ENCODE results near the gene VPS37C. TPM values are rescaled to one million over a fixed set of nuclear protein-coding genes. Genes with fewer than 3 reads are reported as not detected.
"Not testable (repeated sequence)": the region's sequence is repeated elsewhere in the genome, so short reads cannot be mapped to it uniquely, and the experiment has no call there.

The VPS37C gene
- total RNA-seq, 1 donor from 2014 or later: 28.1 TPM

GRCh38 chr11:61181489-61181888 lies 20.3 kb upstream of the VPS37C start:
- Mint-ChIP-seq H3K4me1 (ENCODE audit: low read depth) (no peaks in the 10 kb centered on the region), H3K4me3 (ENCODE audit: low read depth) (no peak overlapping the region), H3K27ac (no peak overlapping the region), H3K36me3 (ENCODE audit: insufficient read depth) (no peaks in the 10 kb centered on the region), H3K9me3 (ENCODE audit: low read depth) (no peaks in the 10 kb centered on the region), H3K27me3 (no peaks in the 10 kb centered on the region)
- DNase-seq (ENCODE audit: low spot score, unreplicated experiment): no peak
- no peak for TF ChIP-seq CTCF (IDR thresholded peaks at IDR 0.05; ENCODE audit: unreplicated experiment)

- not testable (repeated sequence) for DNase-seq (ENCODE audit: low spot score, unreplicated experiment); H3K36me3 Mint-ChIP-seq (ENCODE audit: insufficient read depth); H3K9me3 Mint-ChIP-seq (ENCODE audit: low read depth); H3K4me3 Mint-ChIP-seq (ENCODE audit: low read depth); H3K4me1 Mint-ChIP-seq (ENCODE audit: low read depth); H3K27ac Mint-ChIP-seq; H3K27me3 Mint-ChIP-seq
Measured at GRCh38 chr11:61180205-61180604, 19.0 kb upstream of the VPS37C start.

- H3K4me3 Mint-ChIP-seq (ENCODE audit: low read depth): no peak overlapping the region
- peak overlapping the region; percentile 35 for H3K27ac Mint-ChIP-seq
- no peaks in the 10 kb centered on the region for H3K4me1 Mint-ChIP-seq (ENCODE audit: low read depth)
- no peaks in the 10 kb centered on the region for H3K9me3 Mint-ChIP-seq (ENCODE audit: low read depth)
- no peak for DNase-seq (ENCODE audit: low spot score, unreplicated experiment)
- TF ChIP-seq CTCF (IDR thresholded peaks at IDR 0.05; ENCODE audit: unreplicated experiment): no peak
- peaks cover 17% of the 10 kb centered on the region for H3K27me3 Mint-ChIP-seq
- no peaks in the 10 kb centered on the region for H3K36me3 Mint-ChIP-seq (ENCODE audit: insufficient read depth)
Measured at GRCh38 chr11:61176446-61176845, 15.2 kb upstream of the VPS37C start.

- H3K4me3 Mint-ChIP-seq (ENCODE audit: low read depth): no peak overlapping the region
- no peaks in the 10 kb centered on the region for H3K4me1 Mint-ChIP-seq (ENCODE audit: low read depth)
- DNase-seq (ENCODE audit: low spot score, unreplicated experiment): no peak
- H3K27ac Mint-ChIP-seq: no peak overlapping the region
- TF ChIP-seq CTCF (IDR thresholded peaks at IDR 0.05; ENCODE audit: unreplicated experiment): no peak
- H3K9me3 Mint-ChIP-seq (ENCODE audit: low read depth): no peaks in the 10 kb centered on the region
- no peaks in the 10 kb centered on the region for H3K36me3 Mint-ChIP-seq (ENCODE audit: insufficient read depth)
- H3K27me3 Mint-ChIP-seq: peaks cover 17% of the 10 kb centered on the region
Measured at GRCh38 chr11:61174949-61175348, 13.7 kb upstream of the VPS37C start.

GRCh38 chr11:61174273-61174672 lies 13.0 kb upstream of the VPS37C start:
- TF ChIP-seq CTCF (IDR thresholded peaks at IDR 0.05; ENCODE audit: unreplicated experiment): no peak
- no peaks in the 10 kb centered on the region for H3K4me1 Mint-ChIP-seq (ENCODE audit: low read depth)
- no peak overlapping the region for H3K27ac Mint-ChIP-seq
- H3K4me3 Mint-ChIP-seq (ENCODE audit: low read depth): no peak overlapping the region
- H3K9me3 Mint-ChIP-seq (ENCODE audit: low read depth): no peaks in the 10 kb centered on the region
- peaks cover 17% of the 10 kb centered on the region for H3K27me3 Mint-ChIP-seq
- H3K36me3 Mint-ChIP-seq (ENCODE audit: insufficient read depth): no peaks in the 10 kb centered on the region
- DNase-seq (ENCODE audit: low spot score, unreplicated experiment): no peak

GRCh38 chr11:61173456-61173855 lies 12.2 kb upstream of the VPS37C start:
- Mint-ChIP-seq H3K27ac (no peak overlapping the region), H3K4me3 (ENCODE audit: low read depth) (no peak overlapping the region), H3K36me3 (ENCODE audit: insufficient read depth) (no peaks in the 10 kb centered on the region)

More at GRCh38 chr11:61173456-61173855, 12.2 kb upstream of the VPS37C start:
- no peak for TF ChIP-seq CTCF (IDR thresholded peaks at IDR 0.05; ENCODE audit: unreplicated experiment)
- Mint-ChIP-seq H3K9me3 (ENCODE audit: low read depth) (no peaks in the 10 kb centered on the region), H3K27me3 (peaks cover 17% of the 10 kb centered on the region), H3K4me1 (ENCODE audit: low read depth) (no peaks in the 10 kb centered on the region)
- no peak for DNase-seq (ENCODE audit: low spot score, unreplicated experiment)

Data from progenitor cell of endocrine pancreas (in vitro differentiated cells).